GM18507 (cell line): Measurements from ENCODE around the gene TPK1.
"Not testable (repeated sequence)": the region's sequence is repeated elsewhere in the genome, so short reads cannot be mapped to it uniquely, and the experiment has no call there.

Experiments used
- DNase-seq: peaks from one replicate; pipeline ENCODE4 v3.0.0; 2011; ENCODE audit warnings: low read depth; ENCODE audit not compliant: insufficient read length; ENCODE audit errors: extremely low spot score
- FAIRE-seq: peaks from 2 replicates; lab custom pipeline; 2011; peaks lifted over from hg19 to GRCh38; lab: Jason Lieb, UNC

The TPK1 gene

GRCh38 chr7:144735505-144736276, 100.2 kb downstream of the TPK1 start:
- DNase-seq, result no peak
- FAIRE-seq, result no peak

GRCh38 chr7:144731661-144732351, 104.0 kb downstream of the TPK1 start:
- DNase-seq (no peak), FAIRE-seq (no peak)

GRCh38 chr7:144730224-144730623, 105.6 kb downstream of the TPK1 start:
- DNase-seq (no peak), FAIRE-seq (no peak)

GRCh38 chr7:144729226-144729625, 106.6 kb downstream of the TPK1 start:
- no peak for DNase-seq
- FAIRE-seq, result no peak

GRCh38 chr7:144728551-144728950, 107.3 kb downstream of the TPK1 start:
- FAIRE-seq (no peak), DNase-seq (no peak)

- DNase-seq, FAIRE-seq: not testable (repeated sequence)
Observed at GRCh38 chr7:144726840-144727239, 109.0 kb downstream of the TPK1 start.

GRCh38 chr7:144725070-144725469, 110.8 kb downstream of the TPK1 start:
- FAIRE-seq (peak; percentile 75), DNase-seq (no peak)

- no peak for FAIRE-seq
Observed at GRCh38 chr7:144723301-144723700, 112.6 kb downstream of the TPK1 start.

GRCh38 chr7:144720710-144721109, 115.1 kb downstream of the TPK1 start:
- DNase-seq, result no peak
- no peak for FAIRE-seq

More at GRCh38 chr7:144723301-144723700, 112.6 kb downstream of the TPK1 start:
- DNase-seq, result no peak

- no peak for FAIRE-seq
- DNase-seq, result no peak
Observed at GRCh38 chr7:144720149-144720548, 115.7 kb downstream of the TPK1 start.

- no peak for FAIRE-seq
Observed at GRCh38 chr7:144717720-144718119, 118.1 kb downstream of the TPK1 start.

GRCh38 chr7:144713850-144714249, 122.0 kb downstream of the TPK1 start:
- DNase-seq (no peak), FAIRE-seq (no peak)

More at GRCh38 chr7:144717720-144718119, 118.1 kb downstream of the TPK1 start:
- DNase-seq, result no peak

GRCh38 chr7:144710791-144711190, 125.1 kb downstream of the TPK1 start:
- no peak for DNase-seq

GRCh38 chr7:144709066-144709465, 126.8 kb downstream of the TPK1 start:
- DNase-seq (no peak), FAIRE-seq (no peak)

More at GRCh38 chr7:144710791-144711190, 125.1 kb downstream of the TPK1 start:
- FAIRE-seq, result no peak

GRCh38 chr7:144691240-144691639, 144.6 kb downstream of the TPK1 start:
- DNase-seq (no peak), FAIRE-seq (no peak)

- DNase-seq (no peak), FAIRE-seq (no peak)
Observed at GRCh38 chr7:144682581-144683280, 153.1 kb downstream of the TPK1 start.

- no peak for FAIRE-seq
- no peak for DNase-seq
Observed at GRCh38 chr7:144676492-144676891, 159.4 kb downstream of the TPK1 start.

GRCh38 chr7:144674550-144674949, 161.3 kb downstream of the TPK1 start:
- FAIRE-seq (no peak), DNase-seq (no peak)

GRCh38 chr7:144672869-144673268, 163.0 kb downstream of the TPK1 start:
- FAIRE-seq, result no peak
- DNase-seq, result no peak

GRCh38 chr7:144671429-144671828, 164.4 kb downstream of the TPK1 start:
- FAIRE-seq, result no peak
- no peak for DNase-seq
